Endothelial cell of umbilical vein (primary cell): ENCODE measurements around the gene TECRL. TPM values are rescaled to one million over a fixed set of nuclear protein-coding genes. Genes with fewer than 3 reads are reported as not detected.

Source experiments
- BruUV-seq: library from RNA; stranded (reverse); fragments of 400-500 nt; replicated peaks from 2 replicates; lab custom pipeline; 2021; lab: Mats Ljungman, UMichigan
- CTCF ChIA-PET: fragments of 300-600, 350-600 bp; sonication (Branson Sonifier 250); formaldehyde crosslinking; loops from one replicate; lab custom pipeline; 2021; ENCODE audit warnings: antibody characterized with exemption, inconsistent platforms; lab: Charles Lee
- POLR2A ChIA-PET: fragments of 300-600, 350-600 bp; sonication (Branson Sonifier 250); formaldehyde crosslinking; loops from one replicate; lab custom pipeline; 2021; ENCODE audit warnings: antibody characterized with exemption, inconsistent platforms; lab: Charles Lee
- DNase-seq: peaks from one replicate; pipeline ENCODE4 v3.0.0-alpha.2; 2011; ENCODE audit warnings: low read depth, low spot score
- FAIRE-seq: peaks from 2 replicates; lab custom pipeline; 2011; peaks lifted over from hg19 to GRCh38; lab: Jason Lieb, UNC
- H2AFZ ChIP-seq: 2 replicates; pipeline ENCODE4 v1.6.0; 2012; ENCODE audit warnings: low read depth, low read length, control low read depth, inconsistent platforms
- H3K27ac ChIP-seq: 2 replicates; pipeline ENCODE4 v1.5.1; 2011; ENCODE audit warnings: low read depth, mild to moderate bottlenecking, control low read depth, low read length, moderate library complexity; ENCODE audit not compliant: insufficient read depth
- H3K27me3 ChIP-seq, 2 experiments: 2 replicates each; pipeline versions ENCODE4 v1.6.0 to v1.6.1; 2011; ENCODE audit warnings: low read length in 2 of 2, mixed read lengths in 1 of 2; ENCODE audit not compliant: control insufficient read depth in 2 of 2, insufficient read depth in 2 of 2
- H3K36me3 ChIP-seq, 2 experiments: 2 replicates in 1 of 2; 3 replicates in 1 of 2; pipeline ENCODE4 v1.5.1; 2011; ENCODE audit warnings: low read length in 2 of 2, mild to moderate bottlenecking in 1 of 2, moderate library complexity in 1 of 2; ENCODE audit not compliant: control insufficient read depth in 2 of 2, insufficient read depth in 2 of 2; ENCODE audit errors: extremely low read depth in 1 of 2
- H3K4me1 ChIP-seq: 3 replicates; pipeline ENCODE4 v1.5.1; 2011; ENCODE audit warnings: mild to moderate bottlenecking, low read length; ENCODE audit not compliant: control insufficient read depth, insufficient read depth; ENCODE audit errors: extremely low read depth
- H3K4me2 ChIP-seq: 2 replicates; pipeline ENCODE4 v1.6.1; 2011; ENCODE audit warnings: low read length, control low read depth, mixed read lengths; ENCODE audit not compliant: insufficient read depth
- H3K4me3 ChIP-seq, 3 experiments: fragments of 200-600 bp in 1 of 3; sonication (generic), shearing (Covaris generic) in 1 of 3; replicated peaks in 1 of 3; 2 replicates each; pipeline ENCODE4 v1.5.1; 2011 to 2016; ENCODE audit warnings: control low read depth in 3 of 3, low read length in 3 of 3, mild to moderate bottlenecking in 2 of 3, inconsistent platforms in 1 of 3, low read depth in 1 of 3, moderate library complexity in 1 of 3; ENCODE audit not compliant: insufficient read depth in 1 of 3
- H3K79me2 ChIP-seq: 2 replicates; pipeline ENCODE4 v1.6.0; 2012; ENCODE audit warnings: low read length, inconsistent platforms; ENCODE audit not compliant: control insufficient read depth, insufficient read depth
- H3K9ac ChIP-seq: replicated peaks from 2 replicates; pipeline ENCODE3; 2011; ENCODE audit warnings: low read length, control low read depth; ENCODE audit not compliant: insufficient read depth; ENCODE audit errors: extremely low read depth
- H3K9me1 ChIP-seq: replicated peaks from 3 replicates; pipeline ENCODE4 v1.6.0; 2011; ENCODE audit warnings: mild to moderate bottlenecking, low read length; ENCODE audit not compliant: control insufficient read depth, insufficient read depth; ENCODE audit errors: extremely low read depth
- H3K9me3 ChIP-seq: replicated peaks from 2 replicates; pipeline ENCODE4 v1.5.1; 2012; ENCODE audit warnings: low read length, inconsistent platforms; ENCODE audit not compliant: control insufficient read depth, insufficient read depth
- H4K20me1 ChIP-seq: replicated peaks from 2 replicates; pipeline ENCODE3; 2011; ENCODE audit warnings: mild to moderate bottlenecking, low read length; ENCODE audit not compliant: control insufficient read depth, insufficient read depth; ENCODE audit errors: extremely low read depth
- EZH2 ChIP-seq: IDR thresholded peaks from 2 replicates; pipeline ENCODE4 v1.6.1; 2012; ENCODE audit warnings: borderline replicate concordance, low read depth, mild to moderate bottlenecking, moderate library complexity, low read length, inconsistent platforms; ENCODE audit not compliant: severe bottlenecking
- FOS ChIP-seq: IDR thresholded peaks from 2 replicates; pipeline ENCODE4 v1.6.1; 2011; ENCODE audit warnings: mild to moderate bottlenecking, low read length, moderate library complexity, borderline replicate concordance; ENCODE audit not compliant: insufficient read depth
- GATA2 ChIP-seq: IDR thresholded peaks from 2 replicates; pipeline ENCODE4 v1.7.0; 2011; ENCODE audit warnings: low read depth, mild to moderate bottlenecking, moderate library complexity, mixed read lengths, low read length; ENCODE audit not compliant: insufficient read length, insufficient read depth
- JUN ChIP-seq: IDR thresholded peaks from 2 replicates; pipeline ENCODE4 v1.6.1; 2011; ENCODE audit warnings: borderline replicate concordance, low read depth; ENCODE audit not compliant: insufficient read length, insufficient read depth
- MYC ChIP-seq: IDR thresholded peaks from one replicate; pipeline ENCODE4 v1.6.1; 2011; ENCODE audit warnings: mild to moderate bottlenecking, low read depth, low read length
- POLR2A ChIP-seq: IDR thresholded peaks from 2 replicates; pipeline ENCODE4 v1.6.1; 2012; ENCODE audit warnings: low read depth, mild to moderate bottlenecking, control low read depth, low read length
- POLR2AphosphoS5 ChIP-seq: IDR thresholded peaks from 2 replicates; pipeline ENCODE4 v1.6.1; 2012; ENCODE audit warnings: low read depth, mild to moderate bottlenecking, control low read depth, low read length, moderate library complexity; ENCODE audit not compliant: insufficient read depth
- dilution Hi-C: fragments of 300-500 bp; cut with MboI; formaldehyde crosslinking; loops from one replicate; pipeline ENCODE4 v1.15.0; 2019; ENCODE audit warnings: low sequenced_read_pairs; ENCODE audit not compliant: extremely low pct_ligation_motif_present
- intact Hi-C: fragments of 100-400 bp; cut with micrococcal nuclease; formaldehyde crosslinking; loops from one replicate; pipeline ENCODE4 v1.10.0; 2022
- polyA plus RNA-seq, 4 experiments: library from polyadenylated mRNA; depleted of rRNA in 3 of 4; stranded (reverse) in 3 of 4; unstranded in 1 of 4; fragments of >200 nt; gene quantifications; 2 replicates each; pipeline versions ENCODE4 v1.2.1 to v1.2.3, GENCODE V29; 2011 to 2012; ENCODE audit warnings: missing spikeins in 1 of 4
- total RNA-seq: library from RNA; stranded (reverse); gene quantifications from 2 replicates; pipeline ENCODE4 v1.2.3, GENCODE V29; 2021
- TF ChIP-seq, protein P1 (sequence below): IDR thresholded peaks from 2 replicates; pipeline ENCODE4 v1.6.1; 2011; ENCODE audit not compliant: insufficient read depth, insufficient read length
- TF ChIP-seq, protein P2 (sequence below), 2 donors: IDR thresholded peaks; 1 replicate in 1 of 2; 2 replicates in 1 of 2; pipeline ENCODE4 v1.5.1; 2011; ENCODE audit warnings: low read length in 2 of 2, mild to moderate bottlenecking in 2 of 2, moderate library complexity in 2 of 2, control low read depth in 1 of 2, inconsistent platforms in 1 of 2, low read depth in 1 of 2; ENCODE audit not compliant: insufficient read depth in 1 of 2; ENCODE audit errors: extremely low read depth in 1 of 2

The TECRL gene
- total and polyA plus RNA-seq, 2 donors (not counting 3 experiments of a cell fraction or from before 2014, with no cell fraction given), result not detected

DNA sequence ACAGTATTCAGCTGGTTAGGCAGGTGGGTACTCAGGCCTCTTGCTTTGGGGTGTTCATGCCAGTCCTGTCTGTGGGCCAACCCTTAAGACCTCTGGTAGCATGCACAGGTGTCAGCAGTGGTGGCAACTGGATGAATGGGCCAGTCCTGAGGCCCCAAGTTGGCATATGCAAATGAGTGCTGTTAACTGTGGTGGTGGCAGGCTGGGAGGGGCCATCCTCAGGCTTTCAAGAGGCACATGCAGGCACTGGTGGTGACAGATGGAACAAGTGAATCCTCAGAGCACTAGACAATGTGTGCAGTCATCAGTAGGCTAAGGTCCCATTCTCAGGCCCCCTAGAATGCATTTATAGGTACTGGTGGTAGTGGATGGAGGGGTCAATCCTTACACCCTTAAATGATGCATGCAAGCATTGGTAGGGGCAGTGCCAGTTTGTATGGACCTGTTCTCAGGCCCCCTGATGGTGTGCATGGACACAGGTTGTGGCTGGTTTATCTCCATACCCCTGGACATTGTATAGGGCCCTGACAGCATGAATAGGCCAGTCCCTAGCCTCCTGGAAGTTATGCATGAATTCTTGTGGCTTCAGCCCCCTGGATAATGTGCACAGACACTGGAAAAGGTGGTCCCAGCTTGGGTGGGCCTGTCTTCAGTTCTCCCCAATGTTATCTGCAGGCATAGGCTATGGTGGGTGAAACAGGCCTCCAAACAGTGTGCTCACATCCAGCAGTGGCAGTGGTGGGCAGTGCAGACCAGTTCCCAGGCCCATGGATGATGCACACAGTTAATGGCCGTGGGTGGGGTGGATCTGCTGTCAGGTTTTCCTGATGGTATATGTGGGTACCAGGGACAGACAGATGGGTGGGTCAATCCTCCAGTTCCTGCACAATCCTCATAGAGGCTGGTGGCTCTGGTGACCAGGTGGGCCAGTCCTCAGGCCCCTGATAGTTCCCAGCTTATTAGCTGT lies 24.7 kb downstream of the TECRL start:
- H2AFZ ChIP-seq, result no peak overlapping the region
- DNase-seq (no peak), FAIRE-seq (no peak)
- H3K4me1 ChIP-seq, result no peaks in the 10 kb centered on the region
- intact Hi-C loops, result no loop called here
- H3K27ac ChIP-seq, result no peak overlapping the region
- no peaks in the 10 kb centered on the region for H3K9me3 ChIP-seq
- H4K20me1 ChIP-seq, result no peaks in the 10 kb centered on the region
- H3K27me3 ChIP-seq, result no peaks in the 10 kb centered on the region
- H3K4me3 ChIP-seq, result no peak overlapping the region
- H3K79me2 ChIP-seq, result no peaks in the 10 kb centered on the region
- H3K4me2 ChIP-seq, result no peak overlapping the region
- H3K9me1 ChIP-seq, result no peaks in the 10 kb centered on the region
- dilution Hi-C loops, result no loop called here
- BruUV-seq, result no TSS peak
- H3K9ac ChIP-seq, result no peak overlapping the region
- H3K36me3 ChIP-seq, result no peaks in the 10 kb centered on the region
- CTCF ChIA-PET, result no interaction called here
- no peak for TF ChIP-seq GATA2
- no peak for TF ChIP-seq JUN
- TF ChIP-seq POLR2A, result no peak
- no peak for TF ChIP-seq FOS
- TF ChIP-seq, protein P1, sequence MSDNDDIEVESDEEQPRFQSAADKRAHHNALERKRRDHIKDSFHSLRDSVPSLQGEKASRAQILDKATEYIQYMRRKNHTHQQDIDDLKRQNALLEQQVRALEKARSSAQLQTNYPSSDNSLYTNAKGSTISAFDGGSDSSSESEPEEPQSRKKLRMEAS, result no peak
- TF ChIP-seq, protein P2, sequence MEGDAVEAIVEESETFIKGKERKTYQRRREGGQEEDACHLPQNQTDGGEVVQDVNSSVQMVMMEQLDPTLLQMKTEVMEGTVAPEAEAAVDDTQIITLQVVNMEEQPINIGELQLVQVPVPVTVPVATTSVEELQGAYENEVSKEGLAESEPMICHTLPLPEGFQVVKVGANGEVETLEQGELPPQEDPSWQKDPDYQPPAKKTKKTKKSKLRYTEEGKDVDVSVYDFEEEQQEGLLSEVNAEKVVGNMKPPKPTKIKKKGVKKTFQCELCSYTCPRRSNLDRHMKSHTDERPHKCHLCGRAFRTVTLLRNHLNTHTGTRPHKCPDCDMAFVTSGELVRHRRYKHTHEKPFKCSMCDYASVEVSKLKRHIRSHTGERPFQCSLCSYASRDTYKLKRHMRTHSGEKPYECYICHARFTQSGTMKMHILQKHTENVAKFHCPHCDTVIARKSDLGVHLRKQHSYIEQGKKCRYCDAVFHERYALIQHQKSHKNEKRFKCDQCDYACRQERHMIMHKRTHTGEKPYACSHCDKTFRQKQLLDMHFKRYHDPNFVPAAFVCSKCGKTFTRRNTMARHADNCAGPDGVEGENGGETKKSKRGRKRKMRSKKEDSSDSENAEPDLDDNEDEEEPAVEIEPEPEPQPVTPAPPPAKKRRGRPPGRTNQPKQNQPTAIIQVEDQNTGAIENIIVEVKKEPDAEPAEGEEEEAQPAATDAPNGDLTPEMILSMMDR (IDR thresholded peaks at IDR 0.05; ENCODE audit: extremely low read depth in 1 of 2, insufficient read depth in 1 of 2, low read depth in 1 of 2, low read length in 2 of 2), result no peak
- TF ChIP-seq POLR2AphosphoS5, result no peak
- TF ChIP-seq EZH2, result no peak
- TF ChIP-seq MYC, result no peak
- POLR2A ChIA-PET, result no interaction called here
